ENCODE results near the gene ARHGEF3.
"Not testable (repeated sequence)": the region's sequence is repeated elsewhere in the genome, so short reads cannot be mapped to it uniquely, and the experiment has no call there.

Gene ARHGEF3

DNA sequence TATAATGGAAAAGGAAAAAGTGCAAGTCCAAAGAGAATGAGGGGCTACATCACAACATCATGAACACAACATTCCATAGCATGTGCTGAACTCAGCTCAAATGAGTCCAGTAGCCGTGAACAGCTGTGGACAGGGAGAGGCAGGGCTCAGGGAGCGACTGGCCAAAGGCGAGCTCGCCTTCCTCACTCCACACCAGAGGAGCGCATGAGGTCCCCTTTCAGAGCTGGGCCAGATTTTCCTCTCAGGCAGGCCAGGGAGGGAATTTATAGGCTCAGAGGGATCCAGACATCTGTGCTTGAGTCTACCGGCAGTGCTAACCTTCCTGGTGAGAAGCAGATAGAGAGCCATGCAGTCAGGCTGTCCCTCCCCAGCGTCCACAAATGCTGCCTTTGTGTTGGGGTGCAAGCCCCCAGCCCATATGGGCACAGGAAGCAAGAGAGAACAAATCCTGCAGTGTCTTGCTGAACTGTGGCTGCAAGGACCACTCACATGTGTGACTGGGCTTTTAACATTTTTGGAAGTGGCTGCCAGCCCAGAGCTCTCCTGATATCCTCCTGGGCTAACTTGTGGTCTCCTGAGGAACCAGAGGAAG lies 32.5 kb downstream of the ARHGEF3 start:
- DNase-seq, result no peak

DNA sequence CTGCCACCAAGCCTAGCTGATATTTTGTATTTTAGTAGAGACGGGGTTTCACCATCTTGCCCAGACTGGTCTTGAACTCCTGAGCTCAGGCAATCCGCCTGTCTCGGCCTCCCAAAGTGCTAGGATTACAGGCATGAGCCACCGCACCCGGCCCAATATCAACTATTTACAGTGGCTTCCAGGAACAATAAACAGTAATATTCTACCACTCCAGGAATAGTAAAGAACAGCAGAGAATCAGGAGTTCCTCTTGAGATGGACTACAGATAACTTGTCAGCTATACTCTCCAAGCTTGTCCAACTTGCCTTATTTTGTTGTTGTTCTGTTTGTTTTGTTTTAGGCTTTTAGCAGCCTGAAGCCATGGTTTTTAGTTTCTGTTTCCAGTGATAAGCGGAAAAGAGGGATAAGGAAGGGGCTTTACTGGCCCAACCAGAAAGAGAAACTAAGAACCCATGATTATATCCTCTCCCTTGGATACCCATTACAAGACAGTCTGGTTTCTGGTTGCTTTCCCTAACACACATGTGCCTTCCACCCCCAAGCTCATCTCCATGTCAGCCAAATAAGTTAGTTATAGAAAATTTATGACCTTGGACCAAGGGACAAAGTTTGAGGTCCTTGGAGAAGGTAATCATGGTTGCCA lies 36.7 kb downstream of the ARHGEF3 start:
- no peak for DNase-seq

DNA sequence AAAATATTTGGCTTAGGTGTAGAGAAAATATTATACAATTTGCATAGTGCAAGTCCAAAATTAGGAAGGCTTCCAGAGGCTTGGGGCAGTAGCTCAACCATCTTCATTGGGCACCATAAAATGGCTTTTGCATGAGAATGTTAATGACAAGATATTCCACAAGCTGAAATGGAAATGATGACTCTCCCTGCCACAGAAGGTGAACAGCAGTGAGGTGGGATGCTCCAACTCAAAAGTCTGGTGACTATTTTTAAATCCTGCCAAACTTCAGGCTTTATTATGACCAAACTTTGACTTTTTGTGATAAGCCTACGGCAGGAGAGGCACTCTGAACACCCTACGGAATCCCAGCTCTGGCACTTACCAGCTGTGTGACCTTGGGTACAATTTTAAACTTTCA lies 37.6 kb downstream of the ARHGEF3 start:
- DNase-seq, result no peak

DNA sequence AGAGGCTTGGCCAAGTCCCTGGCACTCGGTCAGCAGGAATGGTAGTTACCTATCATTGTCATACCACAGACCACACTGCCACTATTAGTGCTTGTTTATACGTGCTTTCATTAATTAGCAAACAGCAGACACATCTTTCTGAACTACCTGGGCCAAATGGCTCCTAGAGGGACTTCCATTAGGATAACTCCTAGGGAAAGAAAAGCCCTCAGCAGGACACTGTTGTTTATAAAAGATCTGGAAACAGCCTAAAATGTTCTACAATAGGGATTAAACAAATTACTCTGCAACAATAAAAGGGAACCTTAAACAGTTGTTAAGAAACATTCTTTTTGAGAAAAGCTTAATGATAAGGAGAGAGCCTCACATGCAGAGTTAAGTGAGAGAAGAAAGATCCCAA lies 38.5 kb downstream of the ARHGEF3 start:
- no peak for DNase-seq

DNA sequence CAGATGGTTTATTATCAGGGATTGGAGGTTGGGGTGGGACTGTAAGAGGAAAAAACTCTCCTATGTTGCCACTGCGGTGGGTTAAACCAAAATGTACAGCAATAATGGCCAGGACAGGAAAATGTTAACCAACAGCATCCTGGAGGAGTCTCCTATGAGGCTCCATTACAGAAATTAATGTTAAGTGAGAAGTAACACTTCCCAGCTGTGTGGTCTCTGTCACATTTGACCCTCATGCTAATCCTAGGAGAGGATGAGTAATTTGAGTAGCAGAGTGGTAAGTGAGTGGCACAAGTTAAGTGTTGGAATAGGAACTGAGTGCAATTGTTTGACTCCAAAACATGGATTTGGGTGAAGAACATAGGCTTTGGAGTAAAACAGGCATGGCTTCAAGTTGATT lies 39.0 kb downstream of the ARHGEF3 start:
- no peak for DNase-seq

GRCh38 chr3:56761887-56762651 lies 39.7 kb downstream of the ARHGEF3 start:
- no peak for DNase-seq

- DNase-seq, result no peak
These were observed 40.7 kb downstream of the ARHGEF3 start for GRCh38 chr3:56761023-56761422.

GRCh38 chr3:56759532-56759931 lies 42.2 kb downstream of the ARHGEF3 start:
- DNase-seq, result no peak

GRCh38 chr3:56758539-56758981 lies 43.2 kb downstream of the ARHGEF3 start:
- DNase-seq, result no peak

DNA sequence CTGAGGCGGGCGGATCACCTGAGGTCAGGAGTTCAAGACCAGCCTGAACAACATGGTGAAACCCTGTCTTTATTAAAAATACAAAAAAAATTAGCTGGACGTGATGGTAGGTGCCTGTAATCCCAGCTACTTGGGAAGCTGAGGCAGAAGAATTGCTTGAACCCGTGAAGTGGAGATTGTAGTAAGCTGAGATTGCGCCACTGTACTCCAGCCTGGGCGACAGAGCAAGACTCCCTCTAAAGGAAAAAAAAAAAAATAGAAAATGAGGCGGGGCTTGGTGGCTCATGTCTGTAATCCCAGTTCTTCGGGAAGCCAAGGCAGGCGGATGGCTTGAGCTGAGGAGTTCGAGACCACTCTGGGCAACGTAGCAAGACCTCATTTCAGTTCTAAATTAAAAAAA lies 43.7 kb downstream of the ARHGEF3 start:
- DNase-seq, result not testable (repeated sequence)

DNA sequence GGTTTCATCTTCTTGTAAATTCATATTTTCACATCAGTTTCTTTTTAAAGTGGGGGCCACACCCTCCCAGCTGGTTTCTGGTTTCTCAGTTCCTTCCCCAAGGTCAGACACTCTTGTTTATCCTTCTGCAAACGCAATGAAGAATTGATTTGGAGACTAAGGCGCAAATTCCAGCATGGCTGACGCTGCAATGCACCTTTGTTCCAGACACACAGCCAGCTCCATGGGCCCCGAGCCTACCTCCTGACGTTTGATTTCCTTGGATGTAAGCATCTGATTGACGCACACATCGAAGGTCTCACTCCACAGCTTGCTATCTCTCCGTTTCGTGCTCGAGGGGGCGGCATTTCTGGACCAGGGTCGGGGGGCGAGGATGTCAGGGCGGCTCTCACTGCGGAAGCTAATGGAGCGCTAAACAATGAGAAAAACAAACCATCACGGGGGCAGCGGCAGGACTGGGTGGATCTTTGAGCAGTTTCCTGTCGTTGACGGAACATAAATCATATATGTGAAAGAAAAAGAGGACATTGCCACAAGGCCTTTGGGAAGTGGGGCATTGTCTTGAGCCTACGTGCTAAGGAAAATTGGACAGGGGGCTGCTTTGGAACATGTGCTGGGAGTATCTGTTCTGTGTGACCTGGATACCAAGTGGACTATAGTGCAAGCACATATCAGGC lies 46.9 kb downstream of the ARHGEF3 start:
- no peak for DNase-seq

- no peak for DNase-seq
These were observed 48.4 kb downstream of the ARHGEF3 start for GRCh38 chr3:56753206-56753820.

DNA sequence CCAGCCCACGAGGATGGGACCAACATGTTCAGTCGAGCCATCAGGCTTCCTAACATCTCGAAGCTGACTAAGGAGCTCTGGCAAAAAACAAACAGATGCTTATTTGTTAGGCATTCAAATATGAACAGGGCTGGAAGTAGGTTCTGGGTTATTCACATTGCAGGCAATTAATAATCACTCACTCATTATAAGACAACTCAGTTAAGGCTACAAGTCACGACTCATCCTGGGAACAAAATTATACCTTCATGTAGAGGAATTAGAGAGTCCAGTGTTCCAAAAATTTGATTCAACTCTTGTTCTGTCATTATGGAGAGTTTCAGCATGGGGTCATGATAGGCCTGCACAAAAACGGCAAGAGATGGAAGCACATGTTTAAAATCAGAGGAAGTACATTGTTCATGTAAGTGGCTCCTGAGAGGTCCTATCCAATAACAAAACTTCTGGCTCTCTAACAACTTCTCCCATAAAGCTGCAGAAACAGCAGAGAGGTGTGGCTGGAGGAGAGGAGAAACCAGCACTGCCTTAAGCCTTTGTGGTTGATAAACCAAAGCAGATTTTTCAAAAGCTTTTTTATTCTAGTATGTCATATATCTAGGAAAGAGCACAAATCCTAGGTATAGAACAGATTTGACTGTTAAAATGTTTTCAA lies 50.6 kb downstream of the ARHGEF3 start:
- DNase-seq, result no peak

DNA sequence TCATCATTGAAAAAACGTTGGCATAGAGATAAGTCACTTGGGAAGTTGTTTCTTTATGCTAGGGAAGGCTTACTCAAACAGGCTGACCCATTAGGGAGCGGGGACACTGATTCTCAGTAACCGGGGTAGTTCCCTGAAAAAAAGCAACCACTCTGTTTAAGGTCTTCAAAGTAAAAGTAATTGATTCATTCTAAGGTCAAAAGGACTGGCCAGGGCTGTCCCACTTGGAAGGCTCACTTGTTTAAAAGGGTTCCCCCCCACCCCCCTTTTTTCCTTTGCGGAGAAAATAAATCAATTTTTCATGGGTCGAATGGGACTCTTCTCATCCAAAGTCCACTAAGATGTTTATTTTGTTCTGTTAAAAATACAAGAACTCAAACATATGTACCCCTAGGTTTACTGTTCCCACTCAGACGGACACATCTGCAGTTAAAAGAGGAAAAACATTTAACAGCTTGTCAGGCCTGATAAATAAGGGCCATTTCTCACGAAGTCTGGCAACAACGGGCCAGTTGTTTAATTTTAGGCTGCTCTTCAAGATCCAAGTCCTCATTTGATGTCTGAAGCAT lies 53.0 kb downstream of the ARHGEF3 start:
- DNase-seq, result no peak

DNA sequence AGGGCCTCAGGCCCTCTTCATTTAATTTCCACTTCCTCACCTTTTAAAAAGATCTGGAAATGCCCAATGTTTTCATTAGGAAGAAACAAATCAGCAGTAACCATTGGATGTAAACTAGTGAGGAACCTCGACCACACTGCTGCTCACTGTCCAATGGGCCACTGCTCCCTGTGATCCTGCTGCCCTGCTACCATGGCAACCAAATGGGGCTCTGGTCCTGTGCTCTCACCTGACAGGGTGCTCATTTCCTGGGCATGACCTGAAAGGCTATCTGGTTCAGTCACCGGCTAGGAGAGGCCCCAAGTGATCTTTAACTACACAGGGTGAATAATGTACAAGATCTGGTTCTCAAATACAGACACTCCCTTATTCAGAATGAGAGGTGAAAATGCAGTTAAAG lies 54.6 kb downstream of the ARHGEF3 start:
- no peak for DNase-seq

DNA sequence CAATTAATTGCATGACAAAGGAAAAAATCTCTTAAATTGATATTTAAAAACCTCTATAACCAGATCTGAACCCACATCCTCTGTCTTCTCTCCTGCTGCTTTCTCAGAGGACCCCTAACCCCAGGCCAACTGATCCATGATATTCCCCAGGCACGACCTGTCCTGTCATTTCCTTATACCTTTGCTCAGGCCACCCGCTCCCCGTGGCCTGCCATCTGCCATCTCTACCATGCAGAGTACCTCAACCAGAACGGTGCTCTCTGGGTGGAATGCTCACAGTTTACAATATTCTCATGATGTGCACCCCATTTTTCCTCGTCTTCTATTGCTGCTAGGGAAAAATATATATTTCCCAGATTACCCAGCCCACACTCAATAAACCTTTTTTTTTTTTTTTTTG lies 57.7 kb downstream of the ARHGEF3 start:
- DNase-seq, result no peak

GRCh38 chr3:56742887-56743286 lies 58.9 kb downstream of the ARHGEF3 start:
- DNase-seq, result no peak

DNA sequence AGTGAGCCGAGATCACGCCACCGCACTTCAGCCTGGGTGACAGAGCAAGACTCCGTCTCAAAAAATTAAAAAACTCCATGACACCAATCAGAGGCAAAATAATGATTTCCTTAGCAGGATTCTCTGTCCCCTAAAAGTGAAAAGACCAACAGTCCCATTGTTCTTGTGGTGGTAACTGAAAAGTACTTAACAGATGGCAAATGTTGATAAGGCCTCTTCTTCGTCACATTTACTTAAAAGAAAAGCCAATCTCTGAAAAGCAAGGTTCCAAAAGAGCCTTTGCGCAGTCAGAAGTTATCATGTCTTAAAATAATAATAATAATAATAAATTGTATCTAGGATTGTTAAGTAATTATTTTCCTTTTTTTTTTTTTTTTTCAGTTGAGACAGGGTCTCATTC lies 62.7 kb downstream of the ARHGEF3 start:
- DNase-seq, result no peak

DNA sequence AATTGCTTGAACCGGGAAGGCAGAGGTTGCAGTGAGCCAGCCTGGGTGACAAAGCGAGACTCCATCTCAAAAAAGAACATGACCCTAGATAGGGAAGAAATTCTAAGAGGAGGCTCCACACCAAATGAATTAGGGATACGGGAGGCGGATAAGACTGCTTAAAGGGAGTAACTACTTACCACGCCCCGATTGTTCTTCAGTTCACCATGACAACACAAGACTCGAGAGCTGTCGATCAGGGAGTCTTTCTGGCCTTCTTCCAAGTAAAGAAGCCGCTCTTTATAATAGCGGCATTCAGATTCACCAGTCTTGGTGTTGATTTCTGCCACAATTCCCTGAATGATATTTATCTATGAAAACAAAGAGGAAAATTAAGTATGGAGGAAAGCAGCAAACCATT lies 64.7 kb downstream of the ARHGEF3 start:
- no peak for DNase-seq

- DNase-seq, result no peak
These were observed 69.6 kb downstream of the ARHGEF3 start for GRCh38 chr3:56732109-56732508.

DNA sequence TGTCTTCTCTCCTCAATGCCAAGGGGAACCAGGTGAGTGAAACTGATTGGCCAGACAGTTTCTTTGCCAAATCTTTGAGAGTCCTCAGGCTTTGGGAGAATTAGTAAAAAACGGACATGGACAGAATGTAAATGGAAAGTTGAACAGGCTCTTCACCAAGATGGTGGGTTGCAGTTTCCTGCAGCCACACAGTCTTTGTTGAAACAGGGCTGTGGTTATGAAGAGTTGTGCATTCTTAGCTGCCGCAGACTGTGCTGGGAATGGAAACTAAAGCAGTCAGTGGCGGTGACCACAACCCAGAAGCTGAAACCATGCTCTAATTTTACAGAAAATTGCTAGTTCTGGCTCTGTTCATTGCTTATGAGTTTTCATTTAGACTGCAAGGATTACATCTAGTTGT lies 76.6 kb downstream of the ARHGEF3 start:
- DNase-seq, result no peak

GRCh38 chr3:56724676-56725075 lies 77.1 kb downstream of the ARHGEF3 start:
- no peak for DNase-seq
